SK-N-MC (cell line): ENCODE measurements around the gene ANKS1B.
"Not testable (repeated sequence)": the region's sequence is repeated elsewhere in the genome, so short reads cannot be mapped to it uniquely, and the experiment has no call there.

Source experiments
- DNase-seq: peaks from one replicate; pipeline ENCODE4 v3.0.0-alpha.2; 2011; ENCODE audit warnings: low read depth, low spot score
- H3K27ac ChIP-seq: fragments of 200-600 bp; sonication (generic); 2 replicates; pipeline ENCODE4 v1.5.1; 2016; ENCODE audit warnings: mixed run types
- H3K36me3 ChIP-seq: fragments of 200-600 bp; sonication (generic); 2 replicates; pipeline ENCODE4 v1.6.1; 2017; ENCODE audit warnings: antibody characterized with exemption, low read length, mixed read lengths; ENCODE audit not compliant: insufficient read depth
- H3K4me3 ChIP-seq: fragments of 200-600 bp; sonication (generic); 2 replicates; pipeline ENCODE4 v1.5.1; 2016
- H3K9ac ChIP-seq: fragments of 200-600 bp; sonication (generic); 2 replicates; pipeline ENCODE4 v1.8.0; 2017; ENCODE audit warnings: mixed run types, mixed read lengths; ENCODE audit not compliant: insufficient read length
- H3K9me3 ChIP-seq: fragments of 200-600 bp; sonication (generic); 2 replicates; pipeline ENCODE4 v1.6.1; 2017; ENCODE audit warnings: low read depth, mild to moderate bottlenecking, antibody characterized with exemption, low read length, moderate library complexity, mixed read lengths
- EZH2 ChIP-seq: fragments of 200-600 bp; sonication (generic); IDR thresholded peaks from one replicate; pipeline ENCODE4 v1.6.1; 2017; ENCODE audit warnings: antibody characterized with exemption
- FOXP2 ChIP-seq: optimal IDR thresholded peaks from 2 replicates; pipeline ENCODE3; 2011; ENCODE audit warnings: mild to moderate bottlenecking, moderate library complexity; ENCODE audit not compliant: insufficient read depth; ENCODE audit errors: extremely low read length, control extremely low read depth
- POLR2AphosphoS5 ChIP-seq: IDR thresholded peaks from 2 replicates; pipeline ENCODE4 v1.6.1; 2012; ENCODE audit warnings: mild to moderate bottlenecking, low read depth, low read length, borderline replicate concordance

The ANKS1B gene

DNA sequence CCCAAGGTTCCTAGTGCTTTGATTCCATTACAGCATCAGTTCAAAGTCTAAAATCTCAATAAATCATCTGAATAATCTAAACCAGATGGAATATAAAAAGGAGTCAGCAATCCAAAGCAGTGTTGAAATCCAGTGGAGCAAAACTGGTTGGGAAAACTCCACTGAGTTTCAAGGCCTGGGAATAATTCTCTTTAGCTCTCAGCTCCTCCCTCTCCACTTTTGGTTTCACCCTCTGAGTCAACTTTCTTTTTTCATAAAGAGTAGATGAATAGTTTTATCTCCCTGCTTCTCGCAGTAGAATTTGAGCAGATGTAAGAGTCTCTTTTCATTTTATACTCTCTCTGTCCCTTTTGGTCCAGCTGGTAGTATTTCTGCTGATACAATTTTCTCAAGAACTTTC, 1001.1 kb downstream of the ANKS1B start:
- Histone ChIP-seq H3K36me3 (no peaks in the 10 kb centered on the region), H3K9me3 (peaks cover 4% of the 10 kb centered on the region; the same call in 1 of the 2 replicates), H3K4me3 (peak overlapping the region; percentile 5; the same call in 1 of the 2 replicates), H3K9ac (no peak overlapping the region), H3K27ac (peak overlapping the region; percentile 96)
- TF ChIP-seq EZH2 (no peak), FOXP2 (no peak), POLR2AphosphoS5 (peak; percentile 45; the same call in 1 of the 2 replicates)
- DNase-seq = peak; percentile 84

DNA sequence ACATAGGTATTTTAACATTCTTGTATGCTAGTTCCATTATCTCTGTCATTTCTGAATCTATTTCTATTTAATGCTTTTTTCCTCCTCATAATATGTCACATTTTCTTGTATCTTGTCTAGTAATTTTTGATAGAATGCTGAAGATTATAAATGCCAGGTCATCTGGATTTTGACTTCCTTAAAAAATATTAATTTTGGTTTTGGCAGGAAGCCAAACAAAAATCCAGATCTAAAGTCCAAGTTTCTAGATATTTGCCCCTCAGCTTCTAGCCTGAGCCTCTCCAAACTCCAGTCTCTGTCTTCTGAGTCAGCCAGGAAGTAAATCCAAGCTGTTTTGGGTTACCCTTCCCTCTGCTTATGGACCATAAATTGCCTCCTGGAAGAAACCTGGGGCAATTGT, 1004.2 kb downstream of the ANKS1B start:
- Histone ChIP-seq H3K36me3 (no peaks in the 10 kb centered on the region), H3K4me3 (no peak overlapping the region), H3K9ac (no peak overlapping the region), H3K27ac (no peak overlapping the region), H3K9me3 (peaks cover 4% of the 10 kb centered on the region; the same call in 1 of the 2 replicates)
- no peak for DNase-seq
- TF ChIP-seq POLR2AphosphoS5 (no peak), EZH2 (no peak), FOXP2 (no peak)

DNA sequence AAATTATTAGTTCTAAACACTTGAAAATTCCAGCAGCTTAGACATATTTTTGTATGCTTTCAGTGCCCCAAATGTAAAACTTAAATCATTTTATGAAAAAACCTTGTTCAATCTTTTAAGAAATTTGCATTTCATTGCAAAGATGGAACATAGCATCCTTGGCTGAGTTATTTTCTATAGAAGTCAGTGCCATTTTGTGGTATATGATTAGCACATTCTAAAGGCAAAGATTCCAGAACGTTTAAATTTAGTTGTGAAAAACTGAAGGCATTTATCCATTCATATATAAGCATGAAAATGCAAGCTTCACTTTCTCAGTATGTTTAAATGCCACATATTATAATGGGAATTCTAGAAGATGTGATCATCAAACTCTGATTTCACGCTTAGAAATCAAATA, 1007.5 kb downstream of the ANKS1B start:
- TF ChIP-seq EZH2 = no peak
- TF ChIP-seq FOXP2 = no peak
- TF ChIP-seq POLR2AphosphoS5 = no peak
- H3K9ac ChIP-seq = no peak overlapping the region
- DNase-seq = no peak
- H3K9me3 ChIP-seq = no peaks in the 10 kb centered on the region
- no peak overlapping the region for H3K27ac ChIP-seq
- H3K4me3 ChIP-seq = no peak overlapping the region
- no peaks in the 10 kb centered on the region for H3K36me3 ChIP-seq

DNA sequence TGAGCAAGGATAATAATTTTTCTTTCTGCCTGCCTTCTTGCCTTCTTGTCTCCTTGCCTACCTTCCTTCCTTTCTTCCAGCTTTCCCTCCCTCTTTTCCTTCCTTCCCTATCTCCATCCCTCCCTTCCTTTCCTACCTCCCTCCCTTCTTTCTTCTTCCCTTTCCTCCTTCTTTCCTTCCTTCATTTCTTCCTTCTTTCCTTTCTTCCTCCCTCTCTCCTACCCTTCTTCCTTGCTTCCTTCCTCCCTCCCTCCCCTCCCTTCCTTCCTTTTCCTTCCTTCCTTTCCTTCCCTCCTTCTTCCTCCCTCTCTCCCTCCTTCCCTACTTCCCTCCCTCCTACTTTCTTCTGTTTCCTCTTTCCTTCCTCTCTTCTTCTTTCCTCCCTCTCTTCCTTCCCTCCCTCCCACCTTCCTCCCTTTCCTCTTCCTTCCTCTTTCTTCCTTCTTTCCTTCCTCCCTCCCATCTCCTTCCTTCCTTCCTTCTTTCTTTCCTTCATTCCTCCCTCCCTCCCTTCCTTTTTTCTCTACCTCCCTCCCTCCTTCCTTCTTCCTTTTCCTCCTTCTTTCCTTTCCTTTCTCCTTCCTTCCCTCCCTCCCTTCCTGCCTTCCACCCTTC, 1009.9 kb downstream of the ANKS1B start:
- H3K9ac ChIP-seq = no peak overlapping the region
- no peak for DNase-seq
- H3K27ac ChIP-seq = no peak overlapping the region
- no peaks in the 10 kb centered on the region for H3K9me3 ChIP-seq
- H3K4me3 ChIP-seq = no peak overlapping the region
- no peaks in the 10 kb centered on the region for H3K36me3 ChIP-seq
- TF ChIP-seq FOXP2 (no peak), POLR2AphosphoS5 (no peak), EZH2 (no peak)

DNA sequence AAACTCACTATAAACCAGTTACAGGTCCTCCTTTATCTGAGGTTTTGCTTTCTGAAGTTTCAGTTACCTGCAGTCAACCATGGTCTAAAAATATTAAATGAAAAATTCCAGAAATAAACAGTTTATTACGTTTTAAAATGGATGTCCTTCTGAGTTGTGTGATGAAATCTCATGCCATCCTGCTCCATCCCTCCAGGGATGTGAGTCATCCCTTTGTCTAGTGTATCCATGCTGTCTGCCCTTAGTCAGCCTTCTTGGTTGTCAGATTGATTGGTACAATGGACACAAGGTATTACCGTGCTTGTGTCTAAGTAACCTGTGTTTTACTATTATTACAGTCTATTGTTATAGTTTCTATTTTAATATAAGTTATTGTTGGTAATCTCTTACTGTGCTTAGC, 1011.3 kb downstream of the ANKS1B start:
- H3K4me3 ChIP-seq = no peak overlapping the region
- TF ChIP-seq EZH2 (no peak), FOXP2 (no peak)

DNA sequence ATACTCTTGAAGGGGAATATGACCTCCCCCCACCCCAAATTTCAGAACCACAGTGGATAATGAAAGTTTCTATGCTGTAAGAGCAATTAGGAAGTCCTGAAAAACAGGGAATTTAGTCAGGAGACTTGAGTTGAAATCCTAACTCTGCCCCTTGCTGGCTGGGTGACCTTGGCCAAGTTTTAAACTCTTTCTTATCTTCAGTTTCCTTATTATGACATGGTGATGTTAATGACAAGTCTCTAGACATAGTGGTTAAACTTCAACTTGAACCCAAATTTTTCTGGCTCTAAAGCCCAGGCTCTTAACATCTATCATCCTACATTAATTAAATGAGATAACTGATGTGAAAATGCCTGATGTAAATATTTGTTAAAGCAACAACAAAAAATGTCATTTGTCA, 1013.8 kb downstream of the ANKS1B start:
- H3K4me3 ChIP-seq = no peak overlapping the region
- no peak for TF ChIP-seq FOXP2
- no peak for TF ChIP-seq POLR2AphosphoS5
- no peak overlapping the region for H3K9ac ChIP-seq
- DNase-seq = no peak
- H3K36me3 ChIP-seq = no peaks in the 10 kb centered on the region
- no peak overlapping the region for H3K27ac ChIP-seq
- H3K9me3 ChIP-seq = no peaks in the 10 kb centered on the region

More for the DNA sequence above, 1011.3 kb downstream of the ANKS1B start:
- Histone ChIP-seq H3K27ac (no peak overlapping the region), H3K9me3 (no peaks in the 10 kb centered on the region), H3K36me3 (no peaks in the 10 kb centered on the region), H3K9ac (no peak overlapping the region)
- DNase-seq = no peak

DNA sequence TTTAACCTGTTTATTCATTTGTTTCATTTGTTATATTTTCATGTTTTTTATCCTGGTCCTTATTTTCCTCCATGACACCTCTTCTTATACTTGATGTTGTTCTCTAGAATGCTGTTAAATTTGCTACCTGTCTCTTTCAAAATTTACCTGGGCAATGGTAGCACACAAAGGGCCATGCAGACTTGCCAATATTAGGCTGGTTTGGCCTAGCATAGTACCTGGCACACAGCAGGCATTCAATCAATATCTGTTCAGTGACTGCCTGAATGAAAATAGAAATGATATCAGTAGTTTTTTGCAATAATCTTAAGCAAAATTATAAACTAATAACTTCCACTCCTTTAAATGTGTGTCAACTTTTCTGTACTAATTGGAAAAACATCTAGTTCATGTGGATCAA, 1014.5 kb downstream of the ANKS1B start:
- Histone ChIP-seq H3K9me3 (no peaks in the 10 kb centered on the region), H3K4me3 (no peak overlapping the region), H3K27ac (no peak overlapping the region), H3K9ac (no peak overlapping the region), H3K36me3 (no peaks in the 10 kb centered on the region)
- no peak for DNase-seq
- TF ChIP-seq EZH2 = no peak
- TF ChIP-seq POLR2AphosphoS5 = no peak
- TF ChIP-seq FOXP2 = no peak

DNA sequence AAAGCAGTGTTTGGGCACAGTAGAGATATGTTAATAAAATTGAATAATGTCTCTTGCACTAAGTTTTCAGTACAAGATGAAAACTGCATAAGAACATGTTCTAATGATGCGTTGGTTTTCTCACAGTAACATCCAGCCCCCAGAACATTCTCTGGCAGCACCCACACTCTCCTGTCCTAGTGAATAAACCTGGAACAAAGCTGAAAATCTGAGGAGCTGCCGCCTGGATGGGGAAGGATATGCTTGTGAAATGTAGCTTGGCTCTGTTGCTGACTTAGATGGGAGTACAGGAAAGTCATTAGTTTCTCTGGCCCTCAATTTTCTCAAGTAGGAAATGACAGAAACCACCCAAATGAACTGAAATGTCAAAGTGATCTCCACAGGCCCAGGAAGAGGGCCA, 1015.8 kb downstream of the ANKS1B start:
- H3K9me3 ChIP-seq = no peaks in the 10 kb centered on the region
- H3K9ac ChIP-seq = no peak overlapping the region
- no peak for DNase-seq
- H3K27ac ChIP-seq = no peak overlapping the region
- no peaks in the 10 kb centered on the region for H3K36me3 ChIP-seq
- no peak overlapping the region for H3K4me3 ChIP-seq
- TF ChIP-seq POLR2AphosphoS5 (no peak), FOXP2 (no peak), EZH2 (no peak)

DNA sequence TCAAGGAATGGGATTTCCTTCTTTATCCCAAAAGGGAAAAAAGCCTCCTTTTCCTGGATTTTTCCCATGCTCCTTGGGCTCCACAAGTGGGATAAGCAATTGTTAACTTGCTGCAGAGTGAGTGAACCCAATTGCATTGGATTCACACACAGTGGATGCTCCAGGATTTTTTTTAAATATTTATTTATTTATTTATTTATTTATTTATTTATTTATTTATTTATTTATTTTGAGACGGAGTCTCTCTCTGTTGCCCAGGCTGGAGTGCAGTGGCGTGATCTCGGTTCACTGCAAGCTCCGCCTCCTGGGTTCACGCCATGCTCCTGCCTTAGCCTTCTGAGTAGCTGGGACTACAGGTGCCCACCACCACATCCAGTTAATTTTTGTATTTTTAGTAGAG, 1027.6 kb downstream of the ANKS1B start:
- not testable (repeated sequence) for H3K4me3 ChIP-seq, H3K27ac ChIP-seq, DNase-seq, H3K9ac ChIP-seq, H3K9me3 ChIP-seq, H3K36me3 ChIP-seq
